Choroid plexus epithelial cell (primary cell): ENCODE measurements around the gene EAPP.

ENCODE experiments used
- DNase-seq: peaks from one replicate; pipeline ENCODE4 v3.0.0-alpha.2; 2010; ENCODE audit warnings: low read depth
- H3K4me3 ChIP-seq: 2 replicates; pipeline ENCODE4 v1.5.1; 2011; ENCODE audit warnings: low read depth, mild to moderate bottlenecking, control low read depth, low read length, moderate library complexity
- TF ChIP-seq, protein P1 (sequence below): conservative IDR thresholded peaks from 2 replicates; pipeline ENCODE4 v1.5.1; 2011; ENCODE audit warnings: low read depth, mild to moderate bottlenecking, control low read depth, inconsistent platforms, low read length, moderate library complexity

The EAPP gene

GRCh38 chr14:34496679-34497513, 42.6 kb downstream of the EAPP start:
- H3K4me3 ChIP-seq, result peak overlapping the region; percentile 15
- peak; percentile 100 for DNase-seq
- TF ChIP-seq, protein P1, sequence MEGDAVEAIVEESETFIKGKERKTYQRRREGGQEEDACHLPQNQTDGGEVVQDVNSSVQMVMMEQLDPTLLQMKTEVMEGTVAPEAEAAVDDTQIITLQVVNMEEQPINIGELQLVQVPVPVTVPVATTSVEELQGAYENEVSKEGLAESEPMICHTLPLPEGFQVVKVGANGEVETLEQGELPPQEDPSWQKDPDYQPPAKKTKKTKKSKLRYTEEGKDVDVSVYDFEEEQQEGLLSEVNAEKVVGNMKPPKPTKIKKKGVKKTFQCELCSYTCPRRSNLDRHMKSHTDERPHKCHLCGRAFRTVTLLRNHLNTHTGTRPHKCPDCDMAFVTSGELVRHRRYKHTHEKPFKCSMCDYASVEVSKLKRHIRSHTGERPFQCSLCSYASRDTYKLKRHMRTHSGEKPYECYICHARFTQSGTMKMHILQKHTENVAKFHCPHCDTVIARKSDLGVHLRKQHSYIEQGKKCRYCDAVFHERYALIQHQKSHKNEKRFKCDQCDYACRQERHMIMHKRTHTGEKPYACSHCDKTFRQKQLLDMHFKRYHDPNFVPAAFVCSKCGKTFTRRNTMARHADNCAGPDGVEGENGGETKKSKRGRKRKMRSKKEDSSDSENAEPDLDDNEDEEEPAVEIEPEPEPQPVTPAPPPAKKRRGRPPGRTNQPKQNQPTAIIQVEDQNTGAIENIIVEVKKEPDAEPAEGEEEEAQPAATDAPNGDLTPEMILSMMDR, result peak; percentile 52

GRCh38 chr14:34496007-34496678, 43.4 kb downstream of the EAPP start:
- DNase-seq, result no peak
- H3K4me3 ChIP-seq, result no peak overlapping the region
- TF ChIP-seq, protein P1, result no peak

DNA sequence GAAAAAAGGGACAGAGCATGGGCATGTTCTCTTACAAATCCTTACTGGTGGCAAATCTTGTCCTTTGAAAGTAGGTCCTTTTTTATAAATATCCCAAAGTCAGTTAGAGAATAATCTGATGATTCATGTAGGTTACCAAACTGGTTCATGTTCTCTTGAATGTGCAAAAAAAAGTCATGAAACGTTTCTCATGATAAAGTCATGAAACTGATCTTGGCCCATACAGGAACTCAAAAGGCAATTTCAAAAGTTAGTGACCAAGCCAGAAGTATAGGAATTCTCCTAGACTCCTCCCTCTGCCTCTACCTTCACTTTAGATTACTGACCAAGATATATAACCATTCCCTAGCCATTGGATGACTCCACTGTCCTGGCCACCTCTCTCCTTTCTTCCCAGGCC, 50.2 kb downstream of the EAPP start:
- TF ChIP-seq, protein P1, result no peak
- DNase-seq, result peak; percentile 18
- H3K4me3 ChIP-seq, result no peak overlapping the region

- no peak overlapping the region for H3K4me3 ChIP-seq
- TF ChIP-seq, protein P1, result no peak
- DNase-seq, result no peak
Measured at GRCh38 chr14:34488528-34488927, 51.0 kb downstream of the EAPP start.

GRCh38 chr14:34484726-34485125, 54.8 kb downstream of the EAPP start:
- TF ChIP-seq, protein P1, result no peak
- no peak overlapping the region for H3K4me3 ChIP-seq

GRCh38 chr14:34482463-34482862, 57.0 kb downstream of the EAPP start:
- TF ChIP-seq, protein P1, result no peak
- DNase-seq, result no peak
- no peak overlapping the region for H3K4me3 ChIP-seq

More at GRCh38 chr14:34484726-34485125, 54.8 kb downstream of the EAPP start:
- no peak for DNase-seq
